HCT116 (cell line): ENCODE measurements around the gene ETS1. TPM values are rescaled to one million over a fixed set of nuclear protein-coding genes. Genes with fewer than 3 reads are reported as not detected.

Source experiments
- ATAC-seq: fragments of 200-7000 bp; cut with Tn5 transposase; 2 replicates; pipeline ENCODE4 v1.9.1; 2020; ENCODE audit warnings: mild to moderate bottlenecking, moderate library complexity
- BruUV-seq: library from RNA; stranded (reverse); fragments of 400-500 nt; replicated peaks from 2 replicates; lab custom pipeline; 2021; lab: Mats Ljungman, UMichigan
- CTCF ChIA-PET: fragments of 300-600 bp; sonication (Branson Sonifier 250); formaldehyde crosslinking; loops from one replicate; lab custom pipeline; 2021; ENCODE audit warnings: antibody characterized with exemption; lab: Charles Lee
- POLR2A ChIA-PET: fragments of 300-600, 350-600 bp; sonication (Branson Sonifier 250); formaldehyde crosslinking; loops from one replicate; lab custom pipeline; 2021; ENCODE audit warnings: antibody characterized with exemption; lab: Charles Lee
- RAD21 ChIA-PET, 2 experiments: fragments of 300-600 bp; sonication (Branson Sonifier 250); formaldehyde crosslinking; loops; one replicate each; lab custom pipeline; 2023; ENCODE audit warnings: low total read pairs in 2 of 2; ENCODE audit not compliant: uncharacterized antibody in 2 of 2, unreplicated experiment in 2 of 2, low non-redundant PET in 1 of 2; lab: Charles Lee
- DNase-seq: peaks from one replicate; pipeline ENCODE4 v3.0.0-alpha.2; 2010; ENCODE audit warnings: low read depth, low spot score
- H2AFZ ChIP-seq: fragments of 200-600 bp; shearing (Covaris generic), sonication (generic); 2 replicates; pipeline ENCODE4 v1.6.1; 2017; ENCODE audit warnings: low read depth, mixed run types, mixed read lengths, antibody characterized with exemption, low read length; ENCODE audit not compliant: poor library complexity, severe bottlenecking
- H3K27ac ChIP-seq: 2 replicates; pipeline ENCODE4 v1.5.1; 2012; ENCODE audit warnings: low read depth, low read length
- H3K27me3 ChIP-seq: fragments of 200-600 bp; sonication (generic); 2 replicates; pipeline ENCODE4 v1.6.1; 2016; ENCODE audit warnings: mixed run types, low read length, mixed read lengths; ENCODE audit not compliant: insufficient read depth
- H3K36me3 ChIP-seq, 2 experiments: fragments of 200-500 bp in 1 of 2; fragments of 200-600 bp in 1 of 2; sonication (Bioruptor generic) in 1 of 2; sonication (generic) in 1 of 2; 2 replicates each; pipeline versions ENCODE4 v1.5.1 to v1.6.1; 2014 to 2016; ENCODE audit warnings: low read length in 2 of 2, inconsistent platforms in 1 of 2, mixed read lengths in 1 of 2, mixed run types in 1 of 2; ENCODE audit not compliant: insufficient read depth in 2 of 2, control insufficient read depth in 1 of 2
- H3K4me1 ChIP-seq, 2 experiments: fragments of 200-600 bp in 1 of 2; sonication (generic) in 1 of 2; 2 replicates each; pipeline versions ENCODE4 v1.5.1 to v1.6.1; 2012 to 2017; ENCODE audit warnings: low read length in 2 of 2, inconsistent platforms in 1 of 2, mild to moderate bottlenecking in 1 of 2, mixed read lengths in 1 of 2, mixed run types in 1 of 2, moderate library complexity in 1 of 2; ENCODE audit not compliant: insufficient read depth in 2 of 2, control insufficient read depth in 1 of 2
- H3K4me2 ChIP-seq: fragments of 200-600 bp; sonication (generic); 2 replicates; pipeline ENCODE4 v1.6.1; 2017; ENCODE audit warnings: mixed run types, low read length, mixed read lengths
- H3K4me3 ChIP-seq, 2 experiments: fragments of 200-600 bp in 1 of 2; sonication (generic) in 1 of 2; replicated peaks in 1 of 2; 2 replicates each; pipeline ENCODE4 v1.5.1; 2011 to 2016; ENCODE audit warnings: low read length in 2 of 2, control low read depth in 1 of 2, low read depth in 1 of 2, mild to moderate bottlenecking in 1 of 2, mixed read lengths in 1 of 2, mixed run types in 1 of 2
- H3K79me2 ChIP-seq: fragments of 200-600 bp; sonication (generic); 2 replicates; pipeline ENCODE4 v1.6.1; 2017; ENCODE audit warnings: mild to moderate bottlenecking, mixed run types, low read length, moderate library complexity, mixed read lengths; ENCODE audit not compliant: insufficient read depth
- H3K9ac ChIP-seq: fragments of 200-600 bp; sonication (generic); 2 replicates; pipeline ENCODE4 v1.6.1; 2016; ENCODE audit warnings: low read length, mixed read lengths
- H3K9me2 ChIP-seq: fragments of 200-600 bp; sonication (generic), shearing (Covaris generic); 2 replicates; pipeline ENCODE4 v1.6.1; 2017; ENCODE audit warnings: mixed run types, mild to moderate bottlenecking, moderate library complexity; ENCODE audit not compliant: insufficient read depth
- H3K9me3 ChIP-seq, 2 experiments: fragments of 200-500 bp in 1 of 2; fragments of 200-600 bp in 1 of 2; sonication (Bioruptor generic) in 1 of 2; sonication (generic) in 1 of 2; 2 replicates each; pipeline ENCODE4 v1.6.1; 2014 to 2017; ENCODE audit warnings: low read length in 2 of 2, mixed read lengths in 2 of 2, inconsistent platforms in 1 of 2, low read depth in 1 of 2, mild to moderate bottlenecking in 1 of 2, mixed run types in 1 of 2, moderate library complexity in 1 of 2; ENCODE audit not compliant: control insufficient read depth in 1 of 2, insufficient read depth in 1 of 2
- H4K20me1 ChIP-seq: fragments of 200-600 bp; sonication (generic), shearing (Covaris generic); 2 replicates; pipeline ENCODE4 v1.6.1; 2017; ENCODE audit warnings: mixed run types, mild to moderate bottlenecking, moderate library complexity; ENCODE audit not compliant: insufficient read depth
- ATF3 ChIP-seq: IDR thresholded peaks from 2 replicates; pipeline ENCODE4 v1.6.1; 2012
- CBX3 ChIP-seq: IDR thresholded peaks from 2 replicates; pipeline ENCODE4 v1.6.1; 2012; ENCODE audit warnings: low read depth
- CEBPB ChIP-seq: IDR thresholded peaks from 2 replicates; pipeline ENCODE4 v1.6.1; 2012; ENCODE audit warnings: low read depth
- CTCF ChIP-seq, 3 experiments: fragments of 200-600 bp in 1 of 3; sonication (generic) in 1 of 3; IDR thresholded peaks in 2 of 3; conservative IDR thresholded peaks in 1 of 3; 2 replicates each; pipeline ENCODE4 v1.5.1; 2012 to 2017; ENCODE audit warnings: low read depth in 2 of 3, low read length in 2 of 3, antibody characterized with exemption in 1 of 3, borderline replicate concordance in 1 of 3, control low read depth in 1 of 3, mild to moderate bottlenecking in 1 of 3, mixed read lengths in 1 of 3, mixed run types in 1 of 3, moderate library complexity in 1 of 3; ENCODE audit not compliant: insufficient read depth in 1 of 3
- EGR1 ChIP-seq: IDR thresholded peaks from 2 replicates; pipeline ENCODE4 v1.6.1; 2012; ENCODE audit warnings: low read depth
- ELF1 ChIP-seq: IDR thresholded peaks from 2 replicates; pipeline ENCODE4 v1.6.1; 2012; ENCODE audit warnings: low read depth, borderline replicate concordance
- EZH2phosphoT487 ChIP-seq: fragments of 200-600 bp; IDR thresholded peaks from 2 replicates; pipeline ENCODE4 v1.6.1; 2018; ENCODE audit warnings: antibody characterized with exemption, borderline replicate concordance
- POLR2A ChIP-seq: IDR thresholded peaks from 2 replicates; pipeline ENCODE4 v1.7.0; 2011; ENCODE audit warnings: borderline replicate concordance; ENCODE audit not compliant: insufficient read depth, insufficient read length; ENCODE audit errors: extremely low read depth
- POLR2AphosphoS5 ChIP-seq: IDR thresholded peaks from 2 replicates; pipeline ENCODE4 v1.6.1; 2011; ENCODE audit warnings: mild to moderate bottlenecking, low read depth, low read length, moderate library complexity
- RAD21 ChIP-seq: IDR thresholded peaks from 2 replicates; pipeline ENCODE4 v1.6.1; 2012; ENCODE audit warnings: low read depth, mild to moderate bottlenecking
- REST ChIP-seq: IDR thresholded peaks from 2 replicates; pipeline ENCODE4 v1.6.1; 2012; ENCODE audit warnings: low read depth
- SIN3A ChIP-seq: IDR thresholded peaks from 2 replicates; pipeline ENCODE4 v1.6.1; 2012; ENCODE audit warnings: low read depth
- SP1 ChIP-seq: IDR thresholded peaks from 2 replicates; pipeline ENCODE4 v1.6.1; 2012; ENCODE audit warnings: low read depth
- SRF ChIP-seq: IDR thresholded peaks from 2 replicates; pipeline ENCODE4 v1.6.1; 2012; ENCODE audit warnings: low read depth
- TCF7L2 ChIP-seq: IDR thresholded peaks from 2 replicates; pipeline ENCODE4 v1.7.0; 2011; ENCODE audit warnings: borderline replicate concordance, inconsistent platforms; ENCODE audit not compliant: insufficient read depth, insufficient read length; ENCODE audit errors: extremely low read depth
- YY1 ChIP-seq: IDR thresholded peaks from 2 replicates; pipeline ENCODE4 v1.6.1; 2011; ENCODE audit warnings: low read length, low read depth, moderate library complexity, mild to moderate bottlenecking; ENCODE audit not compliant: insufficient replicate concordance; ENCODE audit errors: extremely low read depth
- ZBTB33 ChIP-seq: IDR thresholded peaks from 2 replicates; pipeline ENCODE4 v1.6.1; 2011; ENCODE audit warnings: mild to moderate bottlenecking, low read length, moderate library complexity; ENCODE audit not compliant: insufficient replicate concordance; ENCODE audit errors: extremely low read depth
- ZNF274 ChIP-seq: fragments of 200-500 bp; sonication (Bioruptor generic); IDR thresholded peaks from 2 replicates; pipeline ENCODE4 v1.6.1; 2014; ENCODE audit warnings: mild to moderate bottlenecking, low read depth, low read length, inconsistent platforms
- intact Hi-C: fragments of 100-400 bp; cut with micrococcal nuclease; formaldehyde crosslinking; loops from 2 replicates; pipeline ENCODE4 v1.10.0; 2022
- total RNA-seq: library from RNA; stranded (reverse); gene quantifications from one replicate; pipeline ENCODE4 v1.2.1, GENCODE V29; 2021; ENCODE audit not compliant: unreplicated experiment

The ETS1 gene
- total RNA-seq, 1 experiment from 2014 or later: 9.2 TPM

- ChIA-PET CTCF (no interaction called here), POLR2A (interaction anchor here (0.7 kb wide), 1 partner anchor 142 kb away, joined by 6 read pairs; no protein-coding TSS in a partner anchor), RAD21 (interaction anchor here in 1 of 2 experiments (0.7 kb wide), 1 partner anchor 106 kb away, joined by 4 read pairs; no protein-coding TSS in a partner anchor)
Measured at GRCh38 chr11:128569291-128569690, 18.1 kb downstream of the ETS1 start.

More at GRCh38 chr11:128569291-128569690, 18.1 kb downstream of the ETS1 start:
- ATAC-seq (no peak), DNase-seq (no peak)
- Histone ChIP-seq H3K36me3 (no peaks in the 10 kb centered on the region), H3K4me2 (no peak overlapping the region), H4K20me1 (no peaks in the 10 kb centered on the region), H3K9ac (no peak overlapping the region), H3K4me1 (no peaks in the 10 kb centered on the region), H3K9me3 (no peaks in the 10 kb centered on the region), H3K27ac (no peak overlapping the region), H3K27me3 (peaks cover 35% of the 10 kb centered on the region), H2AFZ (no peak overlapping the region), H3K4me3 (no peak overlapping the region), H3K79me2 (no peaks in the 10 kb centered on the region), H3K9me2 (no peaks in the 10 kb centered on the region)
- intact Hi-C loops: no loop called here
- BruUV-seq: no TSS peak
- TF ChIP-seq SRF: no peak
- TF ChIP-seq ZBTB33: no peak
- TF ChIP-seq CTCF (IDR thresholded peaks at IDR 0.05 in 2 of 3, conservative IDR thresholded peaks at IDR 0.05 in 1 of 3; ENCODE audit: borderline replicate concordance in 1 of 3, insufficient read depth in 1 of 3, low read depth in 2 of 3, low read length in 2 of 3): no peak
- no peak for TF ChIP-seq ZNF274
- no peak for TF ChIP-seq CEBPB
- TF ChIP-seq TCF7L2: no peak
- no peak for TF ChIP-seq SIN3A
- TF ChIP-seq EGR1: no peak
- TF ChIP-seq EZH2phosphoT487: no peak
- TF ChIP-seq ATF3: no peak
- TF ChIP-seq RAD21: no peak
- no peak for TF ChIP-seq CBX3
- TF ChIP-seq ELF1: no peak
- TF ChIP-seq SP1: no peak
- TF ChIP-seq REST: no peak
- TF ChIP-seq POLR2AphosphoS5: no peak
- no peak for TF ChIP-seq YY1
- no peak for TF ChIP-seq POLR2A
